Dermis blood vessel endothelial cell (primary cell): ENCODE results near the gene SUPV3L1. TPM values are rescaled to one million over a fixed set of nuclear protein-coding genes. Genes with fewer than 3 reads are reported as not detected.
"Not testable (repeated sequence)": the region's sequence is repeated elsewhere in the genome, so short reads cannot be mapped to it uniquely, and the experiment has no call there.

Experiments used
- DNase-seq: peaks from one replicate; pipeline ENCODE4 v3.0.0; 2010
- total RNA-seq: library from RNA; depleted of rRNA; stranded (reverse); fragments of >200 nt; gene quantifications from 2 replicates; pipeline ENCODE4 v1.2.3, GENCODE V29; 2014

The SUPV3L1 gene
- 18.4 and 27.1 TPM in 2 replicates for total RNA-seq

DNA sequence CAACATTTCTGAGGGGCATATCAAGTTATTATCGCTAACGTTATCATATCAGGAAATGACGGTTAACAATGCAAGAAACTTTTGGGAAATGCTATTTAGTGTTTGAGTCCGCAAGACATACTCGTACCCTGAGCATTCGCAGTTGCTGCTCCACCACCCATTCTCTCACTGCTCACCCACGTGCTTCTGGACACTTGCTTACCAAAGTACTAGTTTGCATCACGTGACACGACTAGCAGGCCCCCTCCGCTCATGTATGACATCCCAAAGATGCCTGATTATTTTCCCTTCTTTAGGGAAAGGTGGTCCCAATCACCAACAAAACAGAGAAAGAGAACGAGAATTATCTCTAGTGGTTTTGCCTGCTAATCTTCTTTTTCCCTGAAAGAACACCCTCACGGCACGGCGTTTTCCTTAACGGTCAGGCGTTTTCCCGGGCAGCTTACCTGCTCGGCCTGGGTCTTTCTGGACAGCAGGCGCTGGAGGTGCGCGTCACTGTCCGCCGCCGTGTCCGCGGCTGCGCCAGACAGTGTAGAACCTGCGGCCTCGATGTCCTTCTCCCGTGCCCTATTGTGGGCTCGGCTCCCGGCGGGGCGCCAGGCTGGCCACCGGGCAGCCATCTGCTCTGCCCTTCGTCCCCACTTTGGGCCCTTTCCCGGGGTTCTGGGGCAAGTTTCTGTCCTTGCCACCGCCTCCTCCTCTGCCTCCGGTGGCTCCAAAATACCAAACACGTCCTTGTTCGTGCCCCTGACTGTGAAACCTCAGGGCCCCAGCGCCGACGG lies at the start of gene SUPV3L1:
SUPV3L1 (plus strand) TSS at position 492 of the 782 bp plus-strand sequence; CDS start at position 550, 58 bp downstream.
- peak; percentile 98 for DNase-seq

- DNase-seq = no peak
Measured at GRCh38 chr10:69130251-69130650, 49.8 kb upstream of the SUPV3L1 start.

DNA sequence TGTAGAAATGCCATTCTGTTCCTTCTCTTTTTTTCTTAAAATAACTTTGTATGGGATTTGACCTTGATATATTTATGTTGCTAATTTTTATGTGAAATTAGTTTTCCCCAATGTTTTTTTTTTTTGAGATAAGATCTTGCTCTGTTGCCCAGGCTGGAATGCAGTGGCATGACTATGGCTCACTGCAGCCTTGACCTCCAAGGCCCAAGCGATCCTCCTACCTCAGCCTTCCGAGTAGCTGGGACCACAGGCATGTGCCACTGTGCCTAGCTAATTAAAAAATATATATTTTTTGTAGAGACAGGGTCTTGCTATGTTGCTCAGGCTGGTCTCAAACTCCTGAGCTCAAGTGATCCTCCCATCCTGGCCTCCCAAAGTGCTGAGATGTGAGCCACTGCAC lies 40.1 kb upstream of the SUPV3L1 start:
- no peak for DNase-seq

GRCh38 chr10:69141304-69141703 lies 38.7 kb upstream of the SUPV3L1 start:
- DNase-seq = no peak

DNA sequence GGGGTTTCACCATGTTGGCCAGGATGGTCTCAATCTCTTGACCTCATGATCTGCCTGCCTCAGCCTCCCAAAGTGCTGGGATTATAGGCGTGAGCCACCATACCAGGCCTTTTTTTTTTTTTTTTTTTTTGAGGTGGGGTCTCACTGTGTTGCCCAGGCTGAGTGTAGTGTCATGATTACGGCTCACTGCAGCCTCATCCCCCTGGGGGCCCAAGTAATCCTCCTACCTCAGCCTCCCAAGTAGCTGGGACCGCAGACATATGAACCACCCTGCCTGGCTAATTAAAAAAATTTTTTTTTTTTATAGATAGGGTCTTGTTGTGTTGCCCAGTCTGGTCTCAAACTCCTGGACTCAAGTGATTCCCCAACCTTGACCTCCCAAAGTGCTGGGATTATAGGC lies 38.0 kb upstream of the SUPV3L1 start:
- DNase-seq = not testable (repeated sequence)

DNA sequence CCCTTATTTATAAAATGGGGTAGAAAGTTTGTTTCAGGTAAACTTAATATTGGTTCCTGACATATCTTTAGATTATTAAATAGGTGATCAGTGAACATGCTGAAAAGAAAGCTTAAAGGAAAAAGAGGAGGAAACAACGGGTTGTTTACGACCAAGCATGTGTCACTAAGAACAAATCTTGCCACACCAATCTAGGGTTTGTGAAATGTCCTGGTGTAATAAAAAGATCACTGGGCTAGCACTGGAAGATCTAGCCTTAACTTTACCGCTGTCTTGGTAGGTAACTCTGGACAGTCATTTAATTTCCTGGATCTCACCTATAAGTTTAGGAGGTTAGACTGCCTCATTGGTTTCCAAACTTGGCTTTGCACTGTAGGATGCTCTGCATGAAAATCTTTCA lies 37.1 kb upstream of the SUPV3L1 start:
- no peak for DNase-seq

DNA sequence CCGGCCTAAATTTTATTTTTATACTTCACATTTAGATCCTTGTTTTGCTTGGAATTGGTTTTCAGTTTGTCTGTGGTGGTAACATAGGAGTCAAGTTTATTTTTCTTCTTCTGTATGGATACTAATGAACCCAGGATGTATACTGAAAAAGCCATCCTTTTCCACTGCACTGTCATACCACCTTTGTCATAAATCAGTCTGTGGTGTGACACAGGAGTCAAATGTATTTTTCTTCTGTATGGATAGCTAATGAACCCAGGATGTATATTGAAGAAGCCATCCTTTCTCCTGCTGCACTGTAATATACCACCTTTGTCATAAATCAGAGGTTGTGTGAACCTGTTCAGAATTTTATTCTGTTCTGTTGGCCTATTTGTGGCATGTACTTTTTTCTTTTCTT lies 34.7 kb upstream of the SUPV3L1 start:
- DNase-seq = no peak

GRCh38 chr10:69145864-69146263 lies 34.2 kb upstream of the SUPV3L1 start:
- no peak for DNase-seq

DNA sequence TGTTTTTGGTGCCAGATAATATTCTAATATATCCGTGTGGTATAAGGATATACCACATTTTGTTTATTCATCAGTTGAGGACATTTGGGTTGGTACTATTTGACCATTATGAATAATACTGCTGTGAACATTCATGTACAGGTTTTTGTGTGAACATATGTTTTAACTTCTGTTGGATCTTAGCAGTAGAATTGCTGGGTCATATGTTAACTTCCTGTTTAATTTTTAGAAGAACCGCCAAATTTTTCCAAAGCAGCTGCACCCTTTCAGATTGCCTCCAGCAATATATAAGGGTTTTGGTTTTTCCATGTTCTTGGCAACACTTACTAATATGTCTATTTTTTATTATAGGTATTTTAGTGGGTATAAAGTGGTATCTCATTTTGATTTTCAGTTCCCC lies 33.3 kb upstream of the SUPV3L1 start:
- DNase-seq = no peak

DNA sequence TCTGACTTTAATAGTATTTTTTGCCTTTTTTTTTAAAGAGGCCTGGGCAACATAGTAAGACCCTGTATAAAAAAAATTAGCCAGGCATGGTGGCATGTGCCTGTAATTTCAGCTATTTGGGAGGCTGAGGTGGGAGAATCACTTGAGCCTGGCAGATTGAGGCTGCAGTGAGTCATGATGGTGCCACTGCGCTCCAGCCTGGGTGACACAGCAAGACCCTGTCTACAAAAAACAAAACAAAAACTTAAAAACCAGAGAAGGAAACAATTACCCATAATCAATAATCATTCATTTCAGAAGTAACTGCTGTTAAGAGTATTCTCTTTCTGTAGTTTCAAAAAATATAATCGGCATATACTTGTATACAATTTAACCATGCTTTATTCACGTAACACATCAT lies 28.1 kb upstream of the SUPV3L1 start:
- no peak for DNase-seq

DNA sequence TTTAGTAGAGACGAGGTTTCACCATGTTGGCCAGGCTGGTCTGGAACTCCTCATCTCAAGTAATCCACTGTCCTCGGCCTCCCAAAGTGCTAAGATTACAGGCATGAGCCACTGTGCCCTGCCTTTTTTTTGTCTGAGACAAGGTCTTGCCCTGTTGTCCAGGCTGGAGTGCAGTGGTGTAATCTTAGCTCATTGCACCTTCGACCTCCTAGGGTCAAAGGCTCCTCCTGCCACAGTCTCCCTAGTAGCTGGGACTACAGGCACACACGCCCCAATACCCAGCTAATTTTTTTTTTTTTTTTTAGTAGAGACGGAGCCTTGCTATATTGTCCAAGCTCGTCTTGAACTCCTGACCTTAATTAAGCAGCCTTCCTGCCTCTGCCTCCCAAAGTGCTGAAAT lies 26.8 kb upstream of the SUPV3L1 start:
- no peak for DNase-seq

DNA sequence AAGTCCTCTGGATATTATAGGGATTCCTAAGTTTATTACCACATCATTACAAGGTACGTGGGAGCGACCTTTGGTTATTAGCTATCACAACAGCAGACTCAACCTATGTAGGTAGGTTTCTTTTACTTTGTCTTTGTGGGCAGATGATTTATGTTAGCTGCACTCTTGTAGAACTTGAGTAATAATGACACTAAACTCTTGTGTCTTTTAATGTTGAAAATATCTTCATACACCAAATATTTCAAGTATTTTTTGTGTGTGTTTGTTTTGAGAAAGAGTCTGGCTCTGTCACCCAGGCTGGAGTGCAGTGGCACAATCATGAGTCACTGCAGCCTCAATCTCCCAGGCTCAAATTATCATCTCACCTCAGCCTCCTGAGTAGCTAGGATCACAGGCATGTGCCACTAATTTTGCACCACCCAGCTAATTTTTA lies 19.2 kb upstream of the SUPV3L1 start:
- no peak for DNase-seq

DNA sequence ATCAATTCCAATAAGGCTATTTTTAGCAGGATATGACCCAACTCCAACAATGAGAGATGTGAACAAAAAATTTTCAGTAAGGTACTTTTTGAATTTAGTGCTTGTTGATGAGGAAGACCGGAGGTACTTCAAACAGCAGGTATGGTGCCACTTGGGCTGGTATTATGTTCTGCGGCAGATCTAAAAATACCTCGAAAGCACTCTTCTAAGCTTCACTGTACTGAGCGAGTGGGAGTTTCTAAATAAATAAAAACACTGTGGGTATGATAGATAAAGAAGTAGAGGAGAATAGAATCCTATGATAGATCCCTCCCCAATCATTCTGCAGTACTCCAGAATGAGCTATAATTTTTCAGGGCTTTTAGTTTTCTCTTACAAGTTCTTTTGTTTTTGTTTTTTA lies 11.5 kb upstream of the SUPV3L1 start:
- no peak for DNase-seq

DNA sequence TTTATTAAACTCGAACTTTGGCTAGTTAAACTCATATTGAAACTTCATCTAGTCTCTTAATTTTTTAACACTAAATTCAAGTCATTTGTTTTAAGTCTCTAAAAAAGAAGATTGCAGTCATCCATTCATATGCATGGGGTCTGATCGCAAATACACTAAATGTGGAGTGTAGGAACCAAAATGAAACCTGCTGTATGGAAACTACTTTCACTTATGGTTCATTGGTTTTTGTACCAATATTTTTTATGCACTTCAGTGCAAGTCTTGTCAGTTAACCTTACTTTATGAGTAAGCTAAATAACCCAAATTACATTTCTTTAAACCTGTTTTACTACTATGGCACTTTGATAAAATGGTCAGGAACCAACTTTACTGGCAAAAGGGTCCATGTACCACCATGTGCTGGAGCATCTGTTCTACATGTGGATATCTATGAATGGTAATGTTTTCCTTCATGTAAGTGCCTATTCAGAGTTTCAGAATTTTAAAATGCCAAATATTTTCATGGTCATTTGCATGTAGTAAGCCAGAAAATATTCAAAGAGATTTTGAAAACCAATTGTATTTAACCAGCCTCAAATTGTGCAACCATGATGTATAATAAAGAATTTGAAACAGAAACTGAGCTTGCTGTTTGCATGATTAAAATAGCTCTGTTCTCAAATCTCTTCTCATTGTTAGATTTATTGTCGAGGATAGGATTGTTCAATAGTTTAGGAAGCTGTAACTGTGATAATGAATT lies 7.6 kb upstream of the SUPV3L1 start:
- no peak for DNase-seq

GRCh38 chr10:69175326-69175725 lies 4.7 kb upstream of the SUPV3L1 start:
- DNase-seq = not testable (repeated sequence)

DNA sequence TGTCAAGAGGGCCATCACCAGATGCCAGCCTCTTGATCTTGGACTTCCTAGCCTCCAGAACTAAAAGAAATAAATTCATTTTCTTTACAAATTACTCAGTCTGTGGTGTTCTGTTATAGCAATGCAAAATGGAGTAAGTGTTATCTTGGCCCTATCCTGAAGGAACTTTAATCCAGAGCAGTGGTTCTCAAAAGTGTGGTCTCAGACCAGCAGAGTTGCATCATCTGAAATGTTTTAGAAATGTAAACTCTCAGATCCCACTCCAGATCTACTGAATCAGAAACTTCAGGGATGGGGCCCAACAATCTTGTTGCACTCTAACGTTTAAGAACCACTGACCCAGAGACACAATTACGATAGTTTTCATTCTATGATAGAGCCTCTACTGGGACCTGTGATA lies 3.2 kb upstream of the SUPV3L1 start:
- DNase-seq = no peak

GRCh38 chr10:69179089-69179742 lies 818 bp upstream of the SUPV3L1 start:
- no peak for DNase-seq

GRCh38 chr10:69180525-69181204 lies 631 bp downstream of the SUPV3L1 start:
- peak; percentile 22 for DNase-seq

- no peak for DNase-seq
Measured at GRCh38 chr10:69181433-69181832, 1.4 kb downstream of the SUPV3L1 start.

GRCh38 chr10:69182005-69182404 lies 2.0 kb downstream of the SUPV3L1 start:
- DNase-seq = no peak

DNA sequence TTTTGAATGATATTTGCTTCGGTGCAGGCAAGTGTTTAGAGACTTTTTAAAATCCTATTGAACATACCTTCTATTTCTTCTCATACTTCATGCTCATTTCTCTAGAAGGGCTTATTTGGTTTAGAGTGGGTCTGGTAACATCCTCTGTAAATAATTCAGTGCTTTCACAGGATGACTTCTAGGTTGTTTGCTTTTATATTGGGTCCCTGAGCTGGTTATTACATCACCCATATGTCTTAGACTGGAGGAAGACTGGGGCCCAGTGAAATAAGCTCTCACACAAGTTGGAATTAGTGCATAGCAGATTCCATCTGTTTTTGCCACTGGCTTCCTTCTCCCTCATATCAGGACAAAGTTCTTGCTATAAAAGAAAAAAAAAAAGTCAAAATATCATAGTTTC lies 6.5 kb downstream of the SUPV3L1 start:
- no peak for DNase-seq

DNA sequence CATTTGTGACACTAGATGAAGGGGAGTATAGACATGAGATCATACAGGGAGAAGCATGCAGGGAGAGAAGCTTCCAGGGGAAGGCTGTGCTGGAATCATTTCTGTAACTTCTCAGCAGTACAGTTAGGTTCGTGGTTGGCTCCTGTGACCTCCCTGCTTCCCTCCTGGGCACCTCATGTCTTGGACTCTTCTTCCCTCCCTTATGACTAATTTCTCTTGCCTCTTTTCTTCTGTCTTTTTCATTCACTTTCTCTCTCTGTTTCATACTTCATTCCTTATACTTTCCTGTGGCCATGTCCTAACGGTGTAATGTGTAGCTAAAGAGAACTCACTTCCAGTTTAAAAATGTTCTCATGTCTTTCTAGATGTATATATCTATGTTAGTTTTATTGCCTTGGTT lies 21.0 kb downstream of the SUPV3L1 start:
- no peak for DNase-seq

GRCh38 chr10:69202332-69202731 lies 22.3 kb downstream of the SUPV3L1 start:
- DNase-seq = no peak
